Activated naive CD4-positive, alpha-beta T cell (primary cell): ENCODE data around the gene NDUFV2.
"Not testable (repeated sequence)": the region's sequence is repeated elsewhere in the genome, so short reads cannot be mapped to it uniquely, and the experiment has no call there.

Source experiments
- DNase-seq, 4 experiments: peaks; one replicate each; lab custom pipeline; 2025; lab: John Stamatoyannopoulos, UW

The NDUFV2 gene

GRCh38 chr18:9156604-9157249 lies 54.2 kb downstream of the NDUFV2 start:
- DNase-seq = no peak

GRCh38 chr18:9157806-9158205 lies 55.3 kb downstream of the NDUFV2 start:
- DNase-seq = no peak

GRCh38 chr18:9160014-9160413 lies 57.5 kb downstream of the NDUFV2 start:
- DNase-seq = no peak

GRCh38 chr18:9162663-9163062 lies 60.2 kb downstream of the NDUFV2 start:
- not testable (repeated sequence) for DNase-seq

GRCh38 chr18:9164149-9164548 lies 61.6 kb downstream of the NDUFV2 start:
- DNase-seq = not testable (repeated sequence)

DNA sequence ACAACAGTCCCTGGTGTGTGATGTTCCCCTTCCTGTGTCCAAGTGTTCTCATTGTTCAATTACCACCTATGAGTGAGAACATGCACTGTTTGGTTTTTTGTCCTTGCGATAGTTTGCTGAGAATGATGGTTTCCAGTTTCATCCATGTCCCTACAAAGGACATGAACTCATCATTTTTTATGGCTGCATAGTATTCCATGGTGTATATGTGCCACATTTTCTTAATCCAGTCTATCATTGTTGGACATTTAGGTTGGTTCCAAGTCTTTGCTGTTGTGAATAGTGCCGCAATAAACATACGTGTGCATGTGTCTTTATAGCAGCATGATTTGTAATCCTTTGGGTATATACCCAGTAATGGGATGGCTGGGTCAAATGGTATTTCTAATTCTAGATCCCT lies 63.4 kb downstream of the NDUFV2 start:
- DNase-seq = not testable (repeated sequence)

GRCh38 chr18:9169515-9169914 lies 67.0 kb downstream of the NDUFV2 start:
- not testable (repeated sequence) for DNase-seq

DNA sequence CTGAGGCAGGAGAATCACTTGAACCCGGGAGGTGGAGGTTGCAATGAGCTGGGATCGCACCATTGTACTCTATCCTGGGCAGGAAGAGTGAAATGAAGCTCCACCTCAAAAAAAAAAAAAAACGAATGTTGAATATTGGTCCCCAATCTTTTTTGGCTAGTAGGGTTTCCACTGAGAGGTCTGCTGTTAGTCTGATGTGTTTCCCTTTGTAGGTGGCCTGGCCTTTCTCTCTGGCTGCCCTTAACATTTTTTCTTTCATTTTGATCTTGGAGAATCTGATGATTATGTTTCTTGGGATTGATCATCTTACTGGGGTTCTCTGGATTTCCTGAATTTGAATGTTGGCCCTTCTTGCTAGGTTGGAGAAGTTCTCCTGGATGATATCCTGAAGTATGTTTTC lies 69.4 kb downstream of the NDUFV2 start:
- not testable (repeated sequence) for DNase-seq

DNA sequence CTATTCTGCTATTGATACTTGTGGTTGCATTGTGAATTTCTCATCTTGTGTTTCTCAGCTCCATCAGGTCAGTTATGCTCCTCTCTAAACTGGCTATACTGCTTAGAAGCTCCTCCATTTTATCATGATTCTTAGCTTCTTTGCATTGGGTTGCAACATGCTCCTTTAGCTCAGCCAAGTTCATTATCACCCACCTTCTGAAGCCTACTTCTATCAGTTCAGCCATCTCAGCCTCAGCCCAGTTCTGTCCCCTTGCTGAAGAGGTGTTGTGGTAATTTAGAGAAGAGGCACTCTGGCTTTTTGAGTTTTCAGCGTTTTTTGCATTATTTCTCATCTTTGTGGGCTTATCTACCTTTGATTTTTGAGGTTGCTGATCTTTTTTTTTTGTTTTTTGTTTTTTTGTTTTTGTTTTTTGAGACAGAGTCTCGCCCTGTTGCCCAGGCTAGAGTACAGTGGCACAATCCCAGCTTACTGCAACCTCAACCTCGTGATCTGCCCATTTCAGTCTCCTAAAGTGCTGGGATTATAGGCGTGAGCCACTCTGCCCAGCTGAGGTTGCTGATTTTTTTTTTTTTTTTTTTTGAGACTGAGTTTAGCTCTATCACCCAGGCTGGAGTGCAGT lies 70.1 kb downstream of the NDUFV2 start:
- DNase-seq = no peak

- DNase-seq = no peak
Observed at GRCh38 chr18:9173770-9174233, 71.3 kb downstream of the NDUFV2 start.

GRCh38 chr18:9174302-9174701 lies 71.8 kb downstream of the NDUFV2 start:
- DNase-seq = no peak

GRCh38 chr18:9175115-9175514 lies 72.6 kb downstream of the NDUFV2 start:
- no peak for DNase-seq

DNA sequence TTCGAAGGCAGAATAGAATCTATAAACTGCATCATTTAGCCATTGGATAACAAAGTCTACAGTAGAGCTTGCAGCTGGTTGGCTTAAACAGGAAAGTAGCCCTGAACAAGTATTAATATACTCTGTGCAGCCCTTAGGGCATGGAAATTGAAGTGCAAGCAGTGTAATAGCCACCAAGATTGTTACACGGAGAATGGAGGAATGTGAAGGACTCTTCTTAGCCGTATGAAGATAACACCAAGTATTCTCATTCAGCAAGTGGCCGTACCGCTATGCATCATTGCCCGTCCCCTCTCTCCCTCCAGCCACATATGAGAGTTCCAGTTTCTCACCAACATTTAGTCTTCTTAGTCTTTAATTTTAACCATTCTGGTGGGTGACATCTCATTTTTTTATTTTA lies 74.5 kb downstream of the NDUFV2 start:
- DNase-seq = no peak

DNA sequence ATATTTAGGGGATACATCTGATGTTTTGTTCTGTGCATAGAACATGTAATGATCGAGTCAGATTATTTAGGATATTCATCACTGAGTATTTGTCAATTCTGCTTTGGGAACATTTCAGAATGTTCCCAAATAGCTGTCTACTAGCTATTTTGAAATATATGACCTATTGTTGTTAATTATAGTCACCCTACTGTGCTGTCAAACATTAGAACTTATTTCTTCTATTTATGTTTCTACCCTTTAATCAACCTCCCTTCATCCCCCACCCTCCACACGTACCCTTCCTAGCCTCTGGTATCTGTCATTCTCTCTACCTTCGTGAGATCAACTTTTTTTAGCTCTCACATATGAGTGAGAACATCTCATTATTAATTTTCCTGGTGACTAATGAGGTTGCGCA lies 75.0 kb downstream of the NDUFV2 start:
- no peak for DNase-seq

DNA sequence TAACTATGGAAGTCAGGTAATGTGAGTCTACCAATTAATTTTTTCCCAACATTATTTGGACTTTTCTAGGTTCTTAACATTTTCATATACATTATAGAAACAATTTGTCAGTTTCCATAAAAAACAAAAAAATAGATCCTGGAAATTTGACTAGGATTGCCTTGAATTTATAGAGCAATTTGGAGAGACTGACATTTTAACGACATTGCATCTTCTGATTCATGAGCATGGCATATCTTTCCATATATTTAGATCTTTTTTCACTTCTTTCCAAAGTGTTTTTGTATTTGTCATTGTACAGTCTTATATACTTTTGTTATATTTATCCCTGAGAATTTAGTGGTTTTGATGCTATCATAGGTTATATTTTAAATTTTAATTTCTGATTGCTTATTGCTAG lies 76.1 kb downstream of the NDUFV2 start:
- DNase-seq = no peak

GRCh38 chr18:9181275-9181674 lies 78.8 kb downstream of the NDUFV2 start:
- DNase-seq = no peak

- no peak for DNase-seq
Observed at GRCh38 chr18:9182852-9183399, 80.4 kb downstream of the NDUFV2 start.
